Lower leg skin (tissue), 3 donors: ENCODE results near the gene AGT.

Experiments
- POLR2A ChIP-seq, 2 donors: fragments of 450-650 bp; IDR thresholded peaks; one replicate each; pipeline ENCODE4 v1.6.1; 2016 to 2017; ENCODE audit warnings: antibody characterized with exemption in 2 of 2, mild to moderate bottlenecking in 1 of 2, moderate library complexity in 1 of 2
- TF ChIP-seq, protein P1 (sequence below), 3 donors: fragments of 450-650 bp; IDR thresholded peaks; one replicate each; pipeline ENCODE4 v1.5.1; 2016; ENCODE audit warnings: antibody characterized with exemption in 3 of 3, mild to moderate bottlenecking in 3 of 3, moderate library complexity in 2 of 3

DNA sequence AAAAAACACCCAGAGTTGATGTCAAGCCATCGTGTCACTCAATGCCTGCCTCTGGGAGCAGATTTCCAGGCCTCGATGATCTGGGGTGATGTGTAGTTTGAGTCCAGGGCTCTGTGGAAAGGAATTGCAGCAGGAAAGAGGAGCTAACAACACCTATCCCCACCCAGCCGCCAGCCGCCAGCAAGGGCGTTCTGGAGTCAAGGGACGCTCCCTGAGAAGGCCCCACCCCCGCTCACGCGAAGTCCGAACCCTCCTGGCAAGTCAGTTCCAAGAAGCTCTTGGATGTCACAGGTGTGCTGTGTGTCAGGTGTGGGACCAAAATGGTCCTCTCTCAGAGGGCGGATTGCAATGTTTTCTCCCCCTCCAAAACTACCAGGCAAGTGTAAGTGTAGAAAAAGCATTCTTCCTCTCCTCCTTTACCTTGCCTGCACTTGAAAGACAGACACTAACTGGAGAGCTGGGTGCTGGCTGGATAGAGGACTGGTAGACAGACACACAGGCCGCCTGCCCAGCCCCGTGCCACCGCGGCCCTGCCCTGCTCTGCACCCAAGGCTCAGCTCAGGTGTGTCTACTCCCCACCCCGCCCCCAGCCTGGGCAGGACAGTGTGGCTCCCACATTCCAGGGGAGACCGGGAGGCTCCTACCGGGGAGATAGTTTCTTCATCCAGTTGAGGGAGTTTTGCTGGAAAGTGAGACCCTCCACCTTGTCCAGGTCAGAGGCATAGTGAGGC, 8.5 kb downstream of the AGT start:
- TF ChIP-seq, protein P1, sequence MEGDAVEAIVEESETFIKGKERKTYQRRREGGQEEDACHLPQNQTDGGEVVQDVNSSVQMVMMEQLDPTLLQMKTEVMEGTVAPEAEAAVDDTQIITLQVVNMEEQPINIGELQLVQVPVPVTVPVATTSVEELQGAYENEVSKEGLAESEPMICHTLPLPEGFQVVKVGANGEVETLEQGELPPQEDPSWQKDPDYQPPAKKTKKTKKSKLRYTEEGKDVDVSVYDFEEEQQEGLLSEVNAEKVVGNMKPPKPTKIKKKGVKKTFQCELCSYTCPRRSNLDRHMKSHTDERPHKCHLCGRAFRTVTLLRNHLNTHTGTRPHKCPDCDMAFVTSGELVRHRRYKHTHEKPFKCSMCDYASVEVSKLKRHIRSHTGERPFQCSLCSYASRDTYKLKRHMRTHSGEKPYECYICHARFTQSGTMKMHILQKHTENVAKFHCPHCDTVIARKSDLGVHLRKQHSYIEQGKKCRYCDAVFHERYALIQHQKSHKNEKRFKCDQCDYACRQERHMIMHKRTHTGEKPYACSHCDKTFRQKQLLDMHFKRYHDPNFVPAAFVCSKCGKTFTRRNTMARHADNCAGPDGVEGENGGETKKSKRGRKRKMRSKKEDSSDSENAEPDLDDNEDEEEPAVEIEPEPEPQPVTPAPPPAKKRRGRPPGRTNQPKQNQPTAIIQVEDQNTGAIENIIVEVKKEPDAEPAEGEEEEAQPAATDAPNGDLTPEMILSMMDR (IDR thresholded peaks at IDR 0.05): no peak
- no peak for TF ChIP-seq POLR2A (IDR thresholded peaks at IDR 0.05)
